Choroid plexus epithelial cell (primary cell): ENCODE results near the gene MED10.

Experiments
- DNase-seq: peaks from one replicate; pipeline ENCODE4 v3.0.0-alpha.2; 2010; ENCODE audit warnings: low read depth
- H3K4me3 ChIP-seq: 2 replicates; pipeline ENCODE4 v1.5.1; 2011; ENCODE audit warnings: low read depth, mild to moderate bottlenecking, control low read depth, low read length, moderate library complexity
- CTCF ChIP-seq: conservative IDR thresholded peaks from 2 replicates; pipeline ENCODE4 v1.5.1; 2011; ENCODE audit warnings: low read depth, mild to moderate bottlenecking, control low read depth, inconsistent platforms, low read length, moderate library complexity

MED10 gene

DNA sequence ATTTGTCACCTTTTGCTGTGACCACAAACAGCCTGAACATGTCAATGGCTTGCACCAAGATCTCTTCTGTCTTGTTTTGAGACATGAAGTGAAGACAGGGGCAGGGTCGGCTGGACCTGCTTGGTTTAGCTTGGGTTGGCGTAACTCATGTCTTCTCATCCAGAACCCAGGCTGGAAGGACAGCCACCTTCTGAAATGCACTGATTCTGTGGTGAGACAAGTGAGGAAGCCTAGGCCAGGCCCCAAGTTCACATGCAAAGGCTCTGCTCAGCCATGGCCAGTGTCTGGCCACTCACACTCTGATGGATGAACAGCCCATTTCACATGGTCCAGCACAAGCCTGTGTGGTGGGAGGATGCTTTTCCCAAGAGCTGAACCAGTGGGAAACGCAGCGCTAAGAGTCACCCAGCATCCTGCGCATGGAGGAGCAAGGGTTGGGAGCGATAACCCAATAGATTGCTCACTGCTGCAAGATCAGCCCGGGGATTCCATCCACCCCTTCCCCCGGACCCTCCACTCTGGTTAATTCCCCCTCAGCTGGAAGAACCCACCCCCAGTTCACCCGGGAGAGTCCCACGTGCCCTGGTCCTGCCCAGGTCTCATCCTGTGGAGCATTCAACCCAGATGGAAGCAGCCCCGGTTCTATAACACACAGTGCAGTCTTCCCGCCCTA, 16.2 kb upstream of the MED10 start:
- no peak overlapping the region for H3K4me3 ChIP-seq
- no peak for DNase-seq
- TF ChIP-seq CTCF = no peak

- DNase-seq = no peak
- TF ChIP-seq CTCF = no peak
- H3K4me3 ChIP-seq = no peak overlapping the region
Observed at GRCh38 chr5:6393596-6394194, 15.3 kb upstream of the MED10 start.

- H3K4me3 ChIP-seq = no peak overlapping the region
Observed at GRCh38 chr5:6392561-6392960, 14.2 kb upstream of the MED10 start.

DNA sequence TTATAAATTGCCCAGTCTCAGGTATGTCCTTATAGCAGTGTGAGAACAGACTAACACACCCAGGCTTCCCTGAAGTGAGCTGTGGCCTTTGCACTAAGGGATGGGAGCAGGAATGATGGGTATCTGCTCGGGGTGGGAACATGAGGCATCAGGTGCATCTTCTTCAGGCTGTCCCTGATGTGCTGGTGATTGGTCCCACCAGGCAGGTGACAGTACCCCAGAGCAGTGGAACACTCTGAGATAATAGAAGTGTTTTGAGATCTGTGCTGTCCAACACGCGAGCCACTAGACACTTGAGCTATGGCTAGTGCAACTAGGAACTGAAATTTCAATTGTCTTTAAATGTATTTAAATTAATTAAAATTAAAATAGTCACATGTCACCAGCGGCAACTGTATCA, 12.8 kb upstream of the MED10 start:
- DNase-seq = no peak
- no peak overlapping the region for H3K4me3 ChIP-seq
- no peak for TF ChIP-seq CTCF

More at GRCh38 chr5:6392561-6392960, 14.2 kb upstream of the MED10 start:
- no peak for DNase-seq
- TF ChIP-seq CTCF = no peak

- DNase-seq = no peak
- TF ChIP-seq CTCF = no peak
- H3K4me3 ChIP-seq = no peak overlapping the region
Observed at GRCh38 chr5:6389946-6390530, 11.7 kb upstream of the MED10 start.

GRCh38 chr5:6389397-6389796, 11.1 kb upstream of the MED10 start:
- TF ChIP-seq CTCF = no peak
- no peak overlapping the region for H3K4me3 ChIP-seq
- no peak for DNase-seq
